ENCODE data around the gene LMTK2.

DNA sequence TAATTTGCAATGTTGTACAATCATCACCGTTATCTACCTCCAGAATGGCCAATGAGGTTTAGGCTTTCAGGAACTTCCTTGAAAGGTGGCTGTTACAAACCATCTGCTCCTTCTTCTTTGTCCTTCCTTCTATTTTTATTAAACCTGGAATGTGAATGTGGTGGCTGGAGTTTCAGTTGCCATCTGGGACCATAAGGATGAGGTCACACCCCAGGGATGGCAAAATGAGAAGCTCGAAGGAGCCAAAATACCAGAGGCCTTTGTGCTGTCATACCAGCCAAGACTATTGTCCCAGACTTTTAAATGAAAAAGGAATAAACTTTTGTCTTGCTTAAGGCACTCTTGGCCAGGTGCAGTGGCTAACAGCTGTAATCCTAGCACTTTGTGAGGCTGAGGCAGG is 30.9 kb upstream of the LMTK2 start:
- TF ChIP-seq, protein P1, sequence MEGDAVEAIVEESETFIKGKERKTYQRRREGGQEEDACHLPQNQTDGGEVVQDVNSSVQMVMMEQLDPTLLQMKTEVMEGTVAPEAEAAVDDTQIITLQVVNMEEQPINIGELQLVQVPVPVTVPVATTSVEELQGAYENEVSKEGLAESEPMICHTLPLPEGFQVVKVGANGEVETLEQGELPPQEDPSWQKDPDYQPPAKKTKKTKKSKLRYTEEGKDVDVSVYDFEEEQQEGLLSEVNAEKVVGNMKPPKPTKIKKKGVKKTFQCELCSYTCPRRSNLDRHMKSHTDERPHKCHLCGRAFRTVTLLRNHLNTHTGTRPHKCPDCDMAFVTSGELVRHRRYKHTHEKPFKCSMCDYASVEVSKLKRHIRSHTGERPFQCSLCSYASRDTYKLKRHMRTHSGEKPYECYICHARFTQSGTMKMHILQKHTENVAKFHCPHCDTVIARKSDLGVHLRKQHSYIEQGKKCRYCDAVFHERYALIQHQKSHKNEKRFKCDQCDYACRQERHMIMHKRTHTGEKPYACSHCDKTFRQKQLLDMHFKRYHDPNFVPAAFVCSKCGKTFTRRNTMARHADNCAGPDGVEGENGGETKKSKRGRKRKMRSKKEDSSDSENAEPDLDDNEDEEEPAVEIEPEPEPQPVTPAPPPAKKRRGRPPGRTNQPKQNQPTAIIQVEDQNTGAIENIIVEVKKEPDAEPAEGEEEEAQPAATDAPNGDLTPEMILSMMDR (conservative IDR thresholded peaks at IDR 0.05), result no peak
- TF ChIP-seq EZH2 (IDR thresholded peaks at IDR 0.05; ENCODE audit: low read depth), result no peak

Data from PC-9 (cell line).